Bronchial epithelial cell (primary cell): Measurements from ENCODE around the gene FLNA. TPM values are rescaled to one million over a fixed set of nuclear protein-coding genes. Genes with fewer than 3 reads are reported as not detected.

Source experiments
- DNase-seq: peaks from one replicate; pipeline ENCODE4 v3.0.0-alpha.2; 2010; ENCODE audit warnings: low read depth
- FAIRE-seq: peaks from 2 replicates; lab custom pipeline; 2011; peaks lifted over from hg19 to GRCh38; lab: Jason Lieb, UNC
- H3K27me3 ChIP-seq: 2 replicates; pipeline ENCODE4 v1.5.1; 2011; ENCODE audit warnings: low read length; ENCODE audit not compliant: control insufficient read depth, insufficient read depth
- H3K36me3 ChIP-seq: 2 replicates; pipeline ENCODE4 v1.5.1; 2011; ENCODE audit warnings: low read length; ENCODE audit not compliant: control insufficient read depth, insufficient read depth
- H3K4me3 ChIP-seq: 2 replicates; pipeline ENCODE4 v1.5.1; 2011; ENCODE audit warnings: mild to moderate bottlenecking, low read depth, low read length, control low read depth
- total RNA-seq: library from RNA; depleted of rRNA; stranded (reverse); fragments of >200 nt; gene quantifications from 2 replicates; pipeline ENCODE4 v1.2.1, GENCODE V29; 2014
- TF ChIP-seq, protein P1 (sequence below): IDR thresholded peaks from 2 replicates; pipeline ENCODE4 v1.5.1; 2011; ENCODE audit warnings: mild to moderate bottlenecking, moderate library complexity, low read length, control low read depth, inconsistent platforms; ENCODE audit not compliant: insufficient read depth, severe bottlenecking

Gene FLNA
- total RNA-seq, 1 donor from 2014 or later: 858 TPM

DNA sequence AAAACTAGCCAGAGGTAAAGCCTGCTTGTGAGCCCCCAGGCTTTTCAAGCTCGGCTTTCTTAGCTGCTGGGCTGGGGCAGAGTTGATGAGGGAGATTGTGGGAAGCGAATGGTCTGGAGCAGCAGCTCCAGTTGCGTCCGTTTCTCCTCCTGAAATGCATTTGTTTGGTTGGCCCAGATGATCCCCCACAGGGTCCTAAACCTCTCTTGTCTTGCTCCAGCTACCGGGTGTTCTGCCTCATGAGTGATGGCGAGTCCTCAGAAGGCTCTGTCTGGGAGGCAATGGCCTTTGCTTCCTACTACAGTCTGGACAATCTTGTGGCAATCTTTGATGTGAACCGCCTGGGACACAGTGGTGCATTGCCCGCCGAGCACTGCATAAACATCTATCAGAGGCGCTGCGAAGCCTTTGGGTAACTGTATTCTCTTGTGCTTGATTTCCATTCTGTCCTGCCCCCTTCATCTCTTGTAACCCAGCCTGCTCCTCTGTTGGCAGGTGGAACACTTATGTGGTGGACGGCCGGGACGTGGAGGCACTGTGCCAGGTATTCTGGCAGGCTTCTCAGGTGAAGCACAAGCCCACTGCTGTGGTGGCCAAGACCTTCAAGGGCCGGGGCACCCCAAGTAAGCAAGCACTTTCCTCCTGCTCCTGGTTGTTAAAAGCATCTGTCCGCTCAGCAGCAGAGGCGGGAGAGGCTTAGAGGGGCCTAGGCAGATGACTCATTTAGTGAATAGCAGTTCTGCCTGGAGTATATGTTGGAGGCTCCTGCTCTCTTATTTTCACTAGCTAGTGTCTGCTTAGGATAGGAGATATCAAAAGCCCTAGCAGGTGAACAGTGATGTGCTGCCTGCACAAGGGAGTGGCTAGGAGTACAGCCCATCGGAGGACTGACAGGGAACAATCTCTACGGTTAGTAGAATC, 63.6 kb downstream of the FLNA start:
- H3K4me3 ChIP-seq: no peak overlapping the region
- TF ChIP-seq, protein P1, sequence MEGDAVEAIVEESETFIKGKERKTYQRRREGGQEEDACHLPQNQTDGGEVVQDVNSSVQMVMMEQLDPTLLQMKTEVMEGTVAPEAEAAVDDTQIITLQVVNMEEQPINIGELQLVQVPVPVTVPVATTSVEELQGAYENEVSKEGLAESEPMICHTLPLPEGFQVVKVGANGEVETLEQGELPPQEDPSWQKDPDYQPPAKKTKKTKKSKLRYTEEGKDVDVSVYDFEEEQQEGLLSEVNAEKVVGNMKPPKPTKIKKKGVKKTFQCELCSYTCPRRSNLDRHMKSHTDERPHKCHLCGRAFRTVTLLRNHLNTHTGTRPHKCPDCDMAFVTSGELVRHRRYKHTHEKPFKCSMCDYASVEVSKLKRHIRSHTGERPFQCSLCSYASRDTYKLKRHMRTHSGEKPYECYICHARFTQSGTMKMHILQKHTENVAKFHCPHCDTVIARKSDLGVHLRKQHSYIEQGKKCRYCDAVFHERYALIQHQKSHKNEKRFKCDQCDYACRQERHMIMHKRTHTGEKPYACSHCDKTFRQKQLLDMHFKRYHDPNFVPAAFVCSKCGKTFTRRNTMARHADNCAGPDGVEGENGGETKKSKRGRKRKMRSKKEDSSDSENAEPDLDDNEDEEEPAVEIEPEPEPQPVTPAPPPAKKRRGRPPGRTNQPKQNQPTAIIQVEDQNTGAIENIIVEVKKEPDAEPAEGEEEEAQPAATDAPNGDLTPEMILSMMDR: no peak
- FAIRE-seq (no peak), DNase-seq (no peak)
- H3K36me3 ChIP-seq: no peaks in the 10 kb centered on the region
- no peaks in the 10 kb centered on the region for H3K27me3 ChIP-seq

DNA sequence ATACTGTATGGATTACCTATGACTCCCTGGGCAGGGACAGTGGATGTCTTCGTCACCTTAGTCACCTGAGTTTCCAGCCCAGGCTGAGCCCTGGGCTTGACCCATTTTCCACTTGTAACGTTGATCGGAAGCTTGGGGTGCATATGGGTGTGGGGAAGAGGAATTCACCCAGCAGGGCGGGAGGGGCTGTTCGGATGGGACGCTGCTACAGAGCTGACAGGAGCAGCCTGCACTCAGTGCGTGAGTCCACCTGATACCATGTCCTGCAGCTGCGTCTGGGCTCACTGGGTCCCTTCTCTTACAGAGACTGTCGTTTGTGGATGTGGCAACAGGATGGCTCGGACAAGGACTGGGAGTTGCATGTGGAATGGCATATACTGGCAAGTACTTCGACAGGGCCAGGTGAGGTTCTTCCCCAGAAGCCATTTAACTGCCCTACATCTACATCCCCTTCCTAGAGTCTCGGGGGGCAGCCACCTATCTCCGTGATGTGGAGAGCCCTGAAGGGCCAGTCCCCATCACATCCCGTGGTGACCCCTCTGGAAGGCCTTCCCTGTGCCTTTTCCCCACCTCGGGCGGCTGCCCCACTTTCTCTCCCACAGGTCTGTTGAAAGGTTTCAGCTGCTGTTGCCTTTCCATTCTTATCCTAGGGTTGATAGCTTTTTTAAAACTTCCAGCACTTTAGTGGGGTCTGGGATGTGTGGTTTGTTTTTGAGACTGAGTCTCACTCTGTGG, 65.2 kb downstream of the FLNA start:
- H3K36me3 ChIP-seq: no peaks in the 10 kb centered on the region
- FAIRE-seq (no peak), DNase-seq (no peak)
- H3K4me3 ChIP-seq: no peak overlapping the region
- H3K27me3 ChIP-seq: no peaks in the 10 kb centered on the region
- TF ChIP-seq, protein P1: no peak

DNA sequence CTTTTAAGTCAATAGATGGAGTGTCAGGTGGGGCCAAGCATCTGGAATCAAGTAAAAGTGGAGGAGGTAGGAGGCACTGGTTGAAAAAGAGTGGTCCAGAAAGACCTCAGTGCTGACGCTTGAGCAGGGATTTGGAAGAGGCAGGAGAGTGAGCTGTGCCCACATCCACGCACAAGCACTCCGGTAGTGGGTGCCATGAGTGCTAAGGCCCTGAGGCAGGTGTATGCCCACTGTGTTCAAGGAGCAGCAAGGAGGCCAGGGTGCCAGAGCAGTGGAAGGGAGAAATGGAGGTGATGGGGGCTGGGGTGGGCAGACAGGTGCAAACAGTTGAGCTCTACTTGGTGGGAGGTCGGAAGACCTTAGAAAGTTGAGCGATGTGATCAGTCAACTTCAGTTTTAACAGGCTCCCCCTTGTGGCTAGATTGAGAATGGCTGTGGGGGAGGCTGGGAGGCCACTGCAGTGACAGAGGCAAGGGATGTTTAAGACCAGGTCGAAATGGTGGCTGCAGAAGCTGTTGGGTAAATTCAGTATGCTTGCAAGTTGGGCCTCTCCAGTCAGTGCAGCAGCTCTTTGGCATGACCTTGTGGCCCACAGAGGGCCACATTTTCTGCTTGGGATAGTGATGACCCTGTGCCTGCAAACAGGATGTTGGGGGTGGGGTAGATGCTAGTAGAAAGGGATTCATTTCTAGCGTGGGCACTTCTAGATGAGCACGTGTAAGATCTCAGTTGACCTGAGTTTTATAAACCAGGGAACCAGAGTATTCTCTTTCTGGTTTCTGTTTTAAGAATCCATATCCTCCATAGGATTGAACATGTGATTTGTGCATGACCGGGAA, 66.1 kb downstream of the FLNA start:
- Histone ChIP-seq H3K27me3 (no peaks in the 10 kb centered on the region), H3K36me3 (no peaks in the 10 kb centered on the region), H3K4me3 (no peak overlapping the region)
- FAIRE-seq (peak; percentile 36), DNase-seq (peak; percentile 32)
- TF ChIP-seq, protein P1: peak; percentile 70

DNA sequence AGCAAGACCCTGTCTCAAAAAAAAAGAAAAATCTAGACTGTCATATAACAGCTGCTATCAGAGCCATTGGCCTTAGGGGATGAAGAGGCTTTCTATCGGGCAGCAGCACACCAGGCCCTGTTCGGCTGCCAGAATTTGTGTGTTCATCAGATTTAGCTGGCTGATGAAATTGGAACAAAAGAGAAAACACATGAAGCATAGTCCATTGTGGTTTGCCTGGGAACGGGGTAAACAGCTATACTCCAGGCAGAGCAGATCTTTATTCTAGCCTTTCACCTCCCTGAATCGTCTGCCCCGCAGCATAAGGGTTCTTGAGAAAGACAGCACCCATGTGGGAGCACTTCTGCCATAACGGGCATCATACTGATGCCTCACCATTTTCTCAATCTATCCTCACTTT, 67.2 kb downstream of the FLNA start:
- Histone ChIP-seq H3K4me3 (no peak overlapping the region), H3K27me3 (no peaks in the 10 kb centered on the region), H3K36me3 (no peaks in the 10 kb centered on the region)
- TF ChIP-seq, protein P1: no peak
- DNase-seq (no peak), FAIRE-seq (no peak)

DNA sequence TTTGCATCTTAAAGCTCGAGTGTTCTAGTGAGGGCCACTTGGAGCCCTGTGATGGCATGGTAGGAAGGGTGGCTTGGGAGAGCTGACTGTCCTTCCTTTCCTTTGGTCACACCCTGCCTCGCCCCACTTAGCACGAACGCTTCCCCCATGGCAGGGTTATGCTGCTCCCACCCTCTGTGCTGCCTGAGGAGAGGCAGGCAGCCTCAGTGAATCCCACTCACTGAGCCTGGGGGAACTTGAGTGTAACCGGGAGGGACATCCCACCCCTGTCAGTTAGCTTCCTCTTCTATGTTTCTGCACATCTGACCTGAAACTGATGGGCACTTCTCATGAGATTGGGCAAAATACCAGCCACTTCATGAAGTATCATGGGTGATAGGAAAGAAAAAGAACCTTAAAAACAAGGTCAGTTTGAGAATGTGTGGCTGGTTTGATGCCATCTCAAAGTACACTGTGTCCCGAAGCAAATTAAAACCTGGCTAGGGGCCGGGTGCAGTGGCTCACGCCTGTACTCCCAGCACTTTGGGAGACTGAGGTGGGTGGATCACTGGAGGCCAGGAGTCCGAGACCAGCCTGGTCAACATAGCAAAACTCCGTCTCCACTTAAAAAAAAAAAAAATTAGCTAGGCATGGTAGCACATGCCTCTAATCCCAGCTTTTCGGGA, 68.8 kb downstream of the FLNA start:
- FAIRE-seq: no peak
- Histone ChIP-seq H3K36me3 (no peaks in the 10 kb centered on the region), H3K27me3 (no peaks in the 10 kb centered on the region), H3K4me3 (no peak overlapping the region)
- DNase-seq: no peak
- TF ChIP-seq, protein P1: no peak
